ENCODE data around the gene CAMK1D.

DNA sequence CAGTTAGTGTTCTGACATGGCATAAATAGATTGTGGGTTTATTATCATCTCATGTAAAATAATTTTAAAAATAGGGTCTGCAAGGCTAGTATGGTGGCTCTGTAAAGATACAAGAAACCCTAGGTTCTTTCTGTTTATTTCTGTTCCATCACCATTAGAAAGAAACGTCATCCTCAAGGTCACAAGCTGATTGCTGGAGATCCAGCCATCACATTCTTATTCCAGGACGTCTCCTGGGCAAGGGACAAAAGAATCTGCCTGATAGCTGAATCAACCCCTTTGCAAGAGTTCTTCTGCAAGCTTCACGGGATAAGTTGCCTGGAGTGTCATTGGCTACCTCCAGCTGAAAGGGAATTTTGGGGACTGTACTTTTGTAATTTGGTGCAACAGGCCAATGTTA lies 184.4 kb downstream of the CAMK1D start:
- TF ChIP-seq, protein P1, sequence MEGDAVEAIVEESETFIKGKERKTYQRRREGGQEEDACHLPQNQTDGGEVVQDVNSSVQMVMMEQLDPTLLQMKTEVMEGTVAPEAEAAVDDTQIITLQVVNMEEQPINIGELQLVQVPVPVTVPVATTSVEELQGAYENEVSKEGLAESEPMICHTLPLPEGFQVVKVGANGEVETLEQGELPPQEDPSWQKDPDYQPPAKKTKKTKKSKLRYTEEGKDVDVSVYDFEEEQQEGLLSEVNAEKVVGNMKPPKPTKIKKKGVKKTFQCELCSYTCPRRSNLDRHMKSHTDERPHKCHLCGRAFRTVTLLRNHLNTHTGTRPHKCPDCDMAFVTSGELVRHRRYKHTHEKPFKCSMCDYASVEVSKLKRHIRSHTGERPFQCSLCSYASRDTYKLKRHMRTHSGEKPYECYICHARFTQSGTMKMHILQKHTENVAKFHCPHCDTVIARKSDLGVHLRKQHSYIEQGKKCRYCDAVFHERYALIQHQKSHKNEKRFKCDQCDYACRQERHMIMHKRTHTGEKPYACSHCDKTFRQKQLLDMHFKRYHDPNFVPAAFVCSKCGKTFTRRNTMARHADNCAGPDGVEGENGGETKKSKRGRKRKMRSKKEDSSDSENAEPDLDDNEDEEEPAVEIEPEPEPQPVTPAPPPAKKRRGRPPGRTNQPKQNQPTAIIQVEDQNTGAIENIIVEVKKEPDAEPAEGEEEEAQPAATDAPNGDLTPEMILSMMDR (IDR thresholded peaks at IDR 0.05) = no peak
- no peak for TF ChIP-seq POLR2A (IDR thresholded peaks at IDR 0.05)
- no peak for TF ChIP-seq EP300 (IDR thresholded peaks at IDR 0.05)
- no peak for TF ChIP-seq POLR2AphosphoS5 (IDR thresholded peaks at IDR 0.05)

Measured in stomach (tissue), 4 donors.